Endothelial cell of umbilical vein (primary cell): ENCODE results near the gene SPDYE5. TPM values are rescaled to one million over a fixed set of nuclear protein-coding genes. Genes with fewer than 3 reads are reported as not detected.
A peak's percentile ranks its signal among the peaks of the same experiment; 100 is the strongest.
"Not testable (repeated sequence)": the region's sequence is repeated elsewhere in the genome, so short reads cannot be mapped to it uniquely, and the experiment has no call there.

Experiments used
- BruUV-seq: library from RNA; stranded (reverse); fragments of 400-500 nt; replicated peaks from 2 replicates; lab custom pipeline; 2021; lab: Mats Ljungman, UMichigan
- CTCF ChIA-PET: fragments of 300-600, 350-600 bp; sonication (Branson Sonifier 250); formaldehyde crosslinking; loops from one replicate; lab custom pipeline; 2021; ENCODE audit warnings: antibody characterized with exemption, inconsistent platforms; lab: Charles Lee
- POLR2A ChIA-PET: fragments of 300-600, 350-600 bp; sonication (Branson Sonifier 250); formaldehyde crosslinking; loops from one replicate; lab custom pipeline; 2021; ENCODE audit warnings: antibody characterized with exemption, inconsistent platforms; lab: Charles Lee
- DNase-seq: peaks from one replicate; pipeline ENCODE4 v3.0.0-alpha.2; 2011; ENCODE audit warnings: low read depth, low spot score
- FAIRE-seq: peaks from 2 replicates; lab custom pipeline; 2011; peaks lifted over from hg19 to GRCh38; lab: Jason Lieb, UNC
- H2AFZ ChIP-seq: 2 replicates; pipeline ENCODE4 v1.6.0; 2012; ENCODE audit warnings: low read depth, low read length, control low read depth, inconsistent platforms
- H3K27ac ChIP-seq: 2 replicates; pipeline ENCODE4 v1.5.1; 2011; ENCODE audit warnings: low read depth, mild to moderate bottlenecking, control low read depth, low read length, moderate library complexity; ENCODE audit not compliant: insufficient read depth
- H3K27me3 ChIP-seq, 2 experiments: 2 replicates each; pipeline versions ENCODE4 v1.6.0 to v1.6.1; 2011; ENCODE audit warnings: low read length in 2 of 2, mixed read lengths in 1 of 2; ENCODE audit not compliant: control insufficient read depth in 2 of 2, insufficient read depth in 2 of 2
- H3K36me3 ChIP-seq, 2 experiments: 2 replicates in 1 of 2; 3 replicates in 1 of 2; pipeline ENCODE4 v1.5.1; 2011; ENCODE audit warnings: low read length in 2 of 2, mild to moderate bottlenecking in 1 of 2, moderate library complexity in 1 of 2; ENCODE audit not compliant: control insufficient read depth in 2 of 2, insufficient read depth in 2 of 2; ENCODE audit errors: extremely low read depth in 1 of 2
- H3K4me1 ChIP-seq: 3 replicates; pipeline ENCODE4 v1.5.1; 2011; ENCODE audit warnings: mild to moderate bottlenecking, low read length; ENCODE audit not compliant: control insufficient read depth, insufficient read depth; ENCODE audit errors: extremely low read depth
- H3K4me2 ChIP-seq: 2 replicates; pipeline ENCODE4 v1.6.1; 2011; ENCODE audit warnings: low read length, control low read depth, mixed read lengths; ENCODE audit not compliant: insufficient read depth
- H3K4me3 ChIP-seq, 3 experiments: fragments of 200-600 bp in 1 of 3; sonication (generic), shearing (Covaris generic) in 1 of 3; replicated peaks in 1 of 3; 2 replicates each; pipeline ENCODE4 v1.5.1; 2011 to 2016; ENCODE audit warnings: control low read depth in 3 of 3, low read length in 3 of 3, mild to moderate bottlenecking in 2 of 3, inconsistent platforms in 1 of 3, low read depth in 1 of 3, moderate library complexity in 1 of 3; ENCODE audit not compliant: insufficient read depth in 1 of 3
- H3K79me2 ChIP-seq: 2 replicates; pipeline ENCODE4 v1.6.0; 2012; ENCODE audit warnings: low read length, inconsistent platforms; ENCODE audit not compliant: control insufficient read depth, insufficient read depth
- H3K9ac ChIP-seq: replicated peaks from 2 replicates; pipeline ENCODE3; 2011; ENCODE audit warnings: low read length, control low read depth; ENCODE audit not compliant: insufficient read depth; ENCODE audit errors: extremely low read depth
- H3K9me1 ChIP-seq: replicated peaks from 3 replicates; pipeline ENCODE4 v1.6.0; 2011; ENCODE audit warnings: mild to moderate bottlenecking, low read length; ENCODE audit not compliant: control insufficient read depth, insufficient read depth; ENCODE audit errors: extremely low read depth
- H3K9me3 ChIP-seq: replicated peaks from 2 replicates; pipeline ENCODE4 v1.5.1; 2012; ENCODE audit warnings: low read length, inconsistent platforms; ENCODE audit not compliant: control insufficient read depth, insufficient read depth
- H4K20me1 ChIP-seq: replicated peaks from 2 replicates; pipeline ENCODE3; 2011; ENCODE audit warnings: mild to moderate bottlenecking, low read length; ENCODE audit not compliant: control insufficient read depth, insufficient read depth; ENCODE audit errors: extremely low read depth
- dilution Hi-C: fragments of 300-500 bp; cut with MboI; formaldehyde crosslinking; loops from one replicate; pipeline ENCODE4 v1.15.0; 2019; ENCODE audit warnings: low sequenced_read_pairs; ENCODE audit not compliant: extremely low pct_ligation_motif_present
- intact Hi-C: fragments of 100-400 bp; cut with micrococcal nuclease; formaldehyde crosslinking; loops from one replicate; pipeline ENCODE4 v1.10.0; 2022
- polyA plus RNA-seq, 4 experiments: library from polyadenylated mRNA; depleted of rRNA in 3 of 4; stranded (reverse) in 3 of 4; unstranded in 1 of 4; fragments of >200 nt; gene quantifications; 2 replicates each; pipeline versions ENCODE4 v1.2.1 to v1.2.3, GENCODE V29; 2011 to 2012; ENCODE audit warnings: missing spikeins in 1 of 4
- total RNA-seq: library from RNA; stranded (reverse); gene quantifications from 2 replicates; pipeline ENCODE4 v1.2.3, GENCODE V29; 2021

The SPDYE5 gene
- total and polyA plus RNA-seq, 2 donors (not counting 3 experiments of a cell fraction or from before 2014, with no cell fraction given): not detected

- CTCF ChIA-PET, H3K36me3 ChIP-seq, H3K27ac ChIP-seq, H3K9me1 ChIP-seq, H3K4me1 ChIP-seq, DNase-seq, BruUV-seq, H2AFZ ChIP-seq, H3K4me2 ChIP-seq, H3K4me3 ChIP-seq, H3K9me3 ChIP-seq, intact Hi-C loops, dilution Hi-C loops, H4K20me1 ChIP-seq, POLR2A ChIA-PET, FAIRE-seq, H3K27me3 ChIP-seq, H3K9ac ChIP-seq, H3K79me2 ChIP-seq: not testable (repeated sequence)
These were observed 22.0 kb upstream of the SPDYE5 start for GRCh38 chr7:75470166-75470565.

- POLR2A ChIA-PET, H3K36me3 ChIP-seq, H3K27ac ChIP-seq, H3K4me1 ChIP-seq, H3K4me3 ChIP-seq, H3K9ac ChIP-seq, DNase-seq, H2AFZ ChIP-seq, intact Hi-C loops, FAIRE-seq, H3K4me2 ChIP-seq, H3K27me3 ChIP-seq, BruUV-seq, H4K20me1 ChIP-seq, H3K9me1 ChIP-seq, H3K79me2 ChIP-seq, H3K9me3 ChIP-seq, CTCF ChIA-PET, dilution Hi-C loops: not testable (repeated sequence)
These were observed 14.7 kb upstream of the SPDYE5 start for GRCh38 chr7:75477457-75477856.

DNA sequence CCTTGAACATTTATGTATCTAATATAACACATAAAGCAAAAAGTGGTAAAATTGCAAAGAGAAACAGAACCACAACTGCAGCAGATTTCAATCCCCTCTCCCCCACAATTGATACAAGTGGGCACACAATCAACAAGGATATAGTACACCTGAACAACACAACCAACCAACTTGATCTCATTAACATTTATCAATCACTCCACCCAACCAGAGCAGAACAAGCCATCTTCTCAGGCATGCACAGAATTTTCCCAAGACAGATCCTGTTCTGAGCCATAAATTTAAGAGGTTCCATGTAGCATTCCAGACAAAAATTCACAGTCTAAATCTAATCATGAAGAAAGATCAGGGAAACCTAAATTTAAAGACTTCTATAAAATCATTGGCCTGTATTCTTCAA, 11.8 kb upstream of the SPDYE5 start:
- H3K4me3 ChIP-seq, BruUV-seq, H3K27me3 ChIP-seq, H4K20me1 ChIP-seq, H3K4me2 ChIP-seq, H3K27ac ChIP-seq, dilution Hi-C loops, H3K9ac ChIP-seq, DNase-seq, intact Hi-C loops, H3K79me2 ChIP-seq, CTCF ChIA-PET, H3K4me1 ChIP-seq, POLR2A ChIA-PET, H3K9me1 ChIP-seq, H2AFZ ChIP-seq, H3K36me3 ChIP-seq, FAIRE-seq, H3K9me3 ChIP-seq: not testable (repeated sequence)

- peak overlapping the region; percentile 81 for H3K4me2 ChIP-seq
- POLR2A ChIA-PET, CTCF ChIA-PET, H3K27ac ChIP-seq, dilution Hi-C loops, intact Hi-C loops, H3K4me1 ChIP-seq, H4K20me1 ChIP-seq, H3K9ac ChIP-seq, H3K9me3 ChIP-seq, H3K36me3 ChIP-seq, H3K9me1 ChIP-seq, FAIRE-seq, BruUV-seq, H3K27me3 ChIP-seq, H3K79me2 ChIP-seq, H2AFZ ChIP-seq: not testable (repeated sequence)
- peak overlapping the region in 2 of 3 experiments; percentile 62 to 90 for H3K4me3 ChIP-seq
- DNase-seq: peak; percentile 16
These were observed 6.7 kb upstream of the SPDYE5 start for GRCh38 chr7:75485355-75485978.
